Activated CD4-positive, alpha-beta memory T cell treated with anti-CD3 and anti-CD28 coated beads for 36 hours (primary cell): ENCODE measurements around the gene TARS3. TPM values are rescaled to one million over a fixed set of nuclear protein-coding genes. Genes with fewer than 3 reads are reported as not detected.

Experiments
- CTCF ChIA-PET: fragments of 350-600 bp; sonication (Branson Sonifier 250); formaldehyde crosslinking; loops from one replicate; lab custom pipeline; 2021; ENCODE audit warnings: antibody characterized with exemption, inconsistent platforms; lab: Charles Lee
- POLR2A ChIA-PET: fragments of 350-600 bp; sonication (Branson Sonifier 250); formaldehyde crosslinking; loops from one replicate; lab custom pipeline; 2021; ENCODE audit warnings: antibody characterized with exemption; lab: Charles Lee
- DNase-seq: peaks from one replicate; pipeline ENCODE4 v3.0.0-alpha.2; 2020
- H3K27ac Mint-ChIP-seq: one replicate; pipeline ENCODE4 v1.8.0; 2021; ENCODE audit warnings: mixed read lengths
- H3K27me3 Mint-ChIP-seq: one replicate; pipeline ENCODE4 v1.8.0; 2021; ENCODE audit warnings: mixed read lengths
- H3K36me3 Mint-ChIP-seq: one replicate; pipeline ENCODE4 v1.8.0; 2021; ENCODE audit warnings: mixed read lengths
- H3K4me1 Mint-ChIP-seq: one replicate; pipeline ENCODE4 v1.8.0; 2021; ENCODE audit warnings: low read depth, mixed read lengths
- H3K4me3 Mint-ChIP-seq: one replicate; pipeline ENCODE4 v1.8.0; 2021; ENCODE audit warnings: mild to moderate bottlenecking, mixed read lengths
- H3K9me3 Mint-ChIP-seq: one replicate; pipeline ENCODE4 v1.8.0; 2021; ENCODE audit warnings: mixed read lengths
- intact Hi-C: fragments of 100-400 bp; cut with micrococcal nuclease; formaldehyde crosslinking; loops from one replicate; pipeline ENCODE4 v1.15.1; 2023
- total RNA-seq, 2 experiments: library from RNA; stranded (reverse); gene quantifications; one replicate each; pipeline ENCODE4 v1.2.3, GENCODE V29; 2021

The TARS3 gene
- total RNA-seq, 2 experiments from 2014 or later = 10.8 to 11.7 TPM

DNA sequence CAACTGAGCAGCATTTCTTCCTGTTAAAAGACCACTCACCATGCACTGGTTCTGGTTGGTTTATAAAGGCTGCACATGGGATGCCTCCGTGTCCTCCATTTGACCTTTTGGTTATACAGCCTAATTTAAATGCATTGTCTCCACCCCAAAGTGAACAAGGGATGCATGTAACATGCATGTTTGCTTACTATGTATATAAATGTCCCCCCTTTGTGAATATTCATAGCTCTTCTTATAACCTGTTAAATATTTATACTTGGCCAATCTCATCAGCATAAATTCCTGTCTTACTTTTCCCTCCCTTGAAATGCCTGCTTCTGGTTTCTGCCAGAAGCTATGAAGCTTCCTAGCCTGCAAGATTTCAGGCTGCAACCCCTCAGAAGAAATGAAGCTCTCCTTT, 27.4 kb downstream of the TARS3 start:
- Mint-ChIP-seq H3K27me3 (no peaks in the 10 kb centered on the region), H3K36me3 (peaks cover 60% of the 10 kb centered on the region), H3K4me3 (no peak overlapping the region), H3K27ac (no peak overlapping the region), H3K4me1 (peaks cover 49% of the 10 kb centered on the region), H3K9me3 (no peaks in the 10 kb centered on the region)
- intact Hi-C loops = no loop called here
- ChIA-PET POLR2A (no interaction called here), CTCF (no interaction called here)
- DNase-seq = no peak

GRCh38 chr15:101694261-101694660, 30.0 kb downstream of the TARS3 start:
- H3K27me3 Mint-ChIP-seq = no peaks in the 10 kb centered on the region
- no peak for DNase-seq
- intact Hi-C loops = no loop called here
- H3K4me1 Mint-ChIP-seq = peaks cover 62% of the 10 kb centered on the region
- H3K4me3 Mint-ChIP-seq = no peak overlapping the region
- ChIA-PET POLR2A (no interaction called here), CTCF (no interaction called here)
- H3K27ac Mint-ChIP-seq = no peak overlapping the region
- H3K9me3 Mint-ChIP-seq = no peaks in the 10 kb centered on the region
- peaks cover 46% of the 10 kb centered on the region for H3K36me3 Mint-ChIP-seq

DNA sequence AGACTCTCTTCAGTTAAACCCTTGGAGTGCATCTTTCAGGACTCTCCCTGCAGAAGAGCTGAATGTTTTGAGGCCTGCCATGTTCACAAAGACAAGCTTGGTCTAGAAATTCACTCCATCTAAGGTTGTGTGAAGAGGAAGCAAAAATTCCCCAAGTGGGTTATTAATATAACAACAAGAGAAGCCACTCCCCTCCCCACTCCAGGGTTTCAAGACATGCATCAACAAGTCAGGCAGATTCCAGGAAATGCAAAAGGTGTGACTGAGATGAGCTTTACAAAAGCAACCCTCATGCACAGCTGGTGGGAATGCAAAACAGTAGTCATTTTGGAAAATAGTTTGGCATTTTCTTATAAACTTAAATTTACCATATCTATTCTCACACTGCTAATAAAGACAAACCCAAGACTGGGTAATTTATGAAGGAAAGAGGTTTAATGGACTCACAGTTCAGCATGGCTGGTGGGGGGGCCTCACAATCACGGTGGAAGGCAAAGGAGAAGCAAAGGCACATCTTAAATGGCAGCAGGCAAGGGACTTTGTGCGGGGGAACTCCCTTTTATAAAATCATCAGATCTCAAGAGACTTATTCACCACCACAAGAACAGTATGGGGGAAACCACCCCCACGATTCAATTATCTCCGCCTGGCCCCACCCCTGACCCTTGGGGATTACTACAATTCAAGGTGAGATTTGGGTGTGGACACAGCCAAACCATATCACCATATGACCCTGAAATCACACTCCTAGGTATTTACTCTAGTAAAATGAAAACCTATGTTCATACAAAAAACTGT, 31.3 kb downstream of the TARS3 start:
- POLR2A ChIA-PET = no interaction called here
- DNase-seq = peak; percentile 41
- peaks cover 37% of the 10 kb centered on the region for H3K36me3 Mint-ChIP-seq
- no peaks in the 10 kb centered on the region for H3K27me3 Mint-ChIP-seq
- CTCF ChIA-PET = no interaction called here
- H3K4me1 Mint-ChIP-seq = peaks cover 55% of the 10 kb centered on the region
- intact Hi-C loops = no loop called here
- H3K4me3 Mint-ChIP-seq = no peak overlapping the region
- no peaks in the 10 kb centered on the region for H3K9me3 Mint-ChIP-seq
- peak overlapping the region; percentile 76 for H3K27ac Mint-ChIP-seq

- CTCF ChIA-PET = no interaction called here
- DNase-seq = peak; percentile 60
- POLR2A ChIA-PET = no interaction called here
- intact Hi-C loops = no loop called here
- Mint-ChIP-seq H3K4me1 (peaks cover 36% of the 10 kb centered on the region), H3K9me3 (no peaks in the 10 kb centered on the region), H3K36me3 (peaks cover 25% of the 10 kb centered on the region), H3K4me3 (no peak overlapping the region), H3K27me3 (no peaks in the 10 kb centered on the region), H3K27ac (peak overlapping the region; percentile 18)
Observed at GRCh38 chr15:101689901-101690300, 34.4 kb downstream of the TARS3 start.

DNA sequence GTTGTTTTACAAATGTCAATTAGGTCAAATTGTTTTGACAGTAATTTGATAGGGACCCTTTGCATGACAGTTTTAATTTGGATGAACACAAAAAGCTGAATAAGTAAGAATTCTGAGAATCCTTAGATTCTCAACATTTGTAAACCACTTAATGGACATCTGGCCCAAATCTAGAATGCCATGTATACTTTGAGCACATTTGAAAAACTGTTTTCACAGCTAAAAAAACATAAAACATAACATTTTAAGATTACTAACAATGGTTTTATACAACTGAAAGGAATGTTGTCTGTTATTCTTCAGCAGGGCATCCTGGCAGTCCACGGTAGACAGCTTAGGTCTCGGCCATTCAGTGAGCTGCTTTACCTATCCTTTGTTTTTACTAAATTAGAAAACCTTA, 37.6 kb downstream of the TARS3 start:
- DNase-seq = no peak
- intact Hi-C loops = no loop called here
- Mint-ChIP-seq H3K27ac (no peak overlapping the region), H3K27me3 (no peaks in the 10 kb centered on the region), H3K4me1 (peaks cover 20% of the 10 kb centered on the region), H3K9me3 (no peaks in the 10 kb centered on the region), H3K4me3 (no peak overlapping the region), H3K36me3 (peaks cover 16% of the 10 kb centered on the region)
- CTCF ChIA-PET = interaction anchor here (0.6 kb wide), 1 partner anchor 398 kb away, joined by 3 read pairs; no protein-coding TSS in a partner anchor
- POLR2A ChIA-PET = no interaction called here

DNA sequence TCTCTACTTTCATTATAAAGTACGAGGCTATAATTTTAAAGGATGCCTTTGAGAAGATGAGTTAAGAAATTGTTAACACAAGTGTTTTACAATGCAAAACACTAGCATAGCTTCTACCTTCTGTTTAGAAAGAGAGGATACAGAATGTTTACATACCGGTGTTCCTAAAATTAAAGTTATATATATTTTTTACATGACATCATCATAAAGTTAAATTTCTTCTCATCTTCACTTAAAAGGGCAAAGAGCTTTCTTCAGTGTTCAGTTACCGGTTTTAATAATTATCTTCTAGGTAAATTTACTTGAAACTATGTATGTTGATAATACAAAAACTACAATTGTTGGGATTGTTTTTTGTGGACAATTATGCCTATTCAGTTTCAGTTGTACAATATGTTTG, 39.4 kb downstream of the TARS3 start:
- CTCF ChIA-PET = no interaction called here
- H3K4me3 Mint-ChIP-seq = no peak overlapping the region
- DNase-seq = no peak
- H3K9me3 Mint-ChIP-seq = no peaks in the 10 kb centered on the region
- no peaks in the 10 kb centered on the region for H3K27me3 Mint-ChIP-seq
- peaks cover 19% of the 10 kb centered on the region for H3K4me1 Mint-ChIP-seq
- intact Hi-C loops = no loop called here
- no peak overlapping the region for H3K27ac Mint-ChIP-seq
- POLR2A ChIA-PET = no interaction called here
- H3K36me3 Mint-ChIP-seq = peaks cover 21% of the 10 kb centered on the region

GRCh38 chr15:101684384-101684783, 39.9 kb downstream of the TARS3 start:
- Mint-ChIP-seq H3K4me3 (no peak overlapping the region), H3K27ac (peak overlapping the region; percentile 31)

GRCh38 chr15:101679806-101680205, 44.5 kb downstream of the TARS3 start:
- intact Hi-C loops = no loop called here
- CTCF ChIA-PET = no interaction called here
- no peak for DNase-seq
- H3K27ac Mint-ChIP-seq = no peak overlapping the region
- POLR2A ChIA-PET = no interaction called here
- no peaks in the 10 kb centered on the region for H3K9me3 Mint-ChIP-seq
- peaks cover 21% of the 10 kb centered on the region for H3K36me3 Mint-ChIP-seq
- H3K4me3 Mint-ChIP-seq = no peak overlapping the region
- H3K4me1 Mint-ChIP-seq = peaks cover 21% of the 10 kb centered on the region
- H3K27me3 Mint-ChIP-seq = no peaks in the 10 kb centered on the region

More at GRCh38 chr15:101684384-101684783, 39.9 kb downstream of the TARS3 start:
- intact Hi-C loops = no loop called here
- Mint-ChIP-seq H3K9me3 (no peaks in the 10 kb centered on the region), H3K36me3 (peaks cover 21% of the 10 kb centered on the region), H3K27me3 (no peaks in the 10 kb centered on the region), H3K4me1 (peaks cover 14% of the 10 kb centered on the region)
- ChIA-PET POLR2A (no interaction called here), CTCF (no interaction called here)
- no peak for DNase-seq

- H3K9me3 Mint-ChIP-seq = no peaks in the 10 kb centered on the region
- intact Hi-C loops = loop anchor here (1.0 kb wide), 1 partner anchor 46 kb away; no protein-coding TSS in a partner anchor
- peaks cover 12% of the 10 kb centered on the region for H3K4me1 Mint-ChIP-seq
- H3K27ac Mint-ChIP-seq = no peak overlapping the region
- peaks cover 19% of the 10 kb centered on the region for H3K36me3 Mint-ChIP-seq
- DNase-seq = no peak
- no peak overlapping the region for H3K4me3 Mint-ChIP-seq
- H3K27me3 Mint-ChIP-seq = no peaks in the 10 kb centered on the region
- ChIA-PET POLR2A (no interaction called here), CTCF (interaction anchor here (0.7 kb wide), 1 partner anchor 60 kb away, joined by 3 read pairs; no protein-coding TSS in a partner anchor)
Observed at GRCh38 chr15:101676921-101677329, 47.3 kb downstream of the TARS3 start.

- Mint-ChIP-seq H3K9me3 (no peaks in the 10 kb centered on the region), H3K4me1 (peaks cover 12% of the 10 kb centered on the region), H3K36me3 (peaks cover 15% of the 10 kb centered on the region), H3K27me3 (no peaks in the 10 kb centered on the region), H3K27ac (peak overlapping the region; percentile 84), H3K4me3 (peak overlapping the region; percentile 36)
- ChIA-PET POLR2A (interaction anchor here (0.7 kb wide), 1 partner anchor 34 kb away, joined by 4 read pairs; no protein-coding TSS in a partner anchor), CTCF (no interaction called here)
- DNase-seq = peak; percentile 32
- intact Hi-C loops = loop anchor here (1.0 kb wide), 1 partner anchor 47 kb away; no protein-coding TSS in a partner anchor
Observed at GRCh38 chr15:101675796-101676582, 48.3 kb downstream of the TARS3 start.

GRCh38 chr15:101675015-101675414, 49.3 kb downstream of the TARS3 start:
- no peak for DNase-seq
- intact Hi-C loops = no loop called here
- H3K27me3 Mint-ChIP-seq = no peaks in the 10 kb centered on the region
- peaks cover 13% of the 10 kb centered on the region for H3K36me3 Mint-ChIP-seq
- H3K27ac Mint-ChIP-seq = no peak overlapping the region
- H3K9me3 Mint-ChIP-seq = no peaks in the 10 kb centered on the region
- POLR2A ChIA-PET = no interaction called here
- H3K4me3 Mint-ChIP-seq = no peak overlapping the region
- CTCF ChIA-PET = interaction anchor here (1.2 kb wide), 1 partner anchor 33 kb away, joined by 3 read pairs; no protein-coding TSS in a partner anchor
- peaks cover 8% of the 10 kb centered on the region for H3K4me1 Mint-ChIP-seq

DNA sequence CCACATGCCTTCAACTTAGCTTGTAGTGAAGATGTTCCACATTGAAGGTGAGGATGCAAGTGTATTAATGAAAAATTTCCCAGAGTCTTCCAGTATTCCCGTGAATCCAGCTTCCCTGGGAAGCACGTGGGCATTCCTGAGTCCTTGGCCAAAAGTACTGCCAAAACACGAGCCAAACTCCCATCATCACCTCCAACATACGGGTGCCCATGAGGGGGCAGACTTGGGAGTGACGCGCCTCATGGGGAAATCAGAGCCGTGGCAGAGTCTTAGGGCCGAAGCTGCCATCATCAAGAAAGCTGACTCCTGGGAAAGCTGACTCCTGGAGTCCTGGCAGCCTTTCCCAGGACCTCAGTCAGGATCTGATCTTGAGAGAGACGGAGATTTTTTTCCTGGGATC, 52.0 kb downstream of the TARS3 start:
- peaks cover 8% of the 10 kb centered on the region for H3K4me1 Mint-ChIP-seq
- CTCF ChIA-PET = interaction anchor here (1.2 to 1.4 kb wide), 2 partner anchors 10 to 31 kb away, joined by 3 to 4 read pairs; no protein-coding TSS in a partner anchor
- POLR2A ChIA-PET = no interaction called here
- no peak overlapping the region for H3K4me3 Mint-ChIP-seq
- no peak overlapping the region for H3K27ac Mint-ChIP-seq
- H3K36me3 Mint-ChIP-seq = peaks cover 20% of the 10 kb centered on the region
- no peak for DNase-seq
- intact Hi-C loops = no loop called here
- H3K9me3 Mint-ChIP-seq = no peaks in the 10 kb centered on the region
- H3K27me3 Mint-ChIP-seq = no peaks in the 10 kb centered on the region
